Calu3 (cell line): ENCODE data around the gene SMURF1. TPM values are rescaled to one million over a fixed set of nuclear protein-coding genes. Genes with fewer than 3 reads are reported as not detected.
A peak's percentile ranks its signal among the peaks of the same experiment; 100 is the strongest.

Source experiments
- Bru-seq: library from RNA; stranded (reverse); fragments of 400-500 nt; gene quantifications from one replicate; lab custom pipeline; 2021; lab: Mats Ljungman, UMichigan
- BruChase-seq, 2 experiments: library from RNA; stranded (reverse); fragments of 400-500 nt; gene quantifications; one replicate each; lab custom pipeline; 2021; lab: Mats Ljungman, UMichigan
- BruUV-seq: library from RNA; stranded (reverse); fragments of 400-500 nt; replicated peaks from 2 replicates; lab custom pipeline; 2021; lab: Mats Ljungman, UMichigan
- CTCF ChIA-PET: fragments of 300-600 bp; sonication (Branson Sonifier 250); formaldehyde crosslinking; loops from one replicate; lab custom pipeline; 2022; ENCODE audit warnings: antibody characterized with exemption; lab: Charles Lee
- DNase-seq: peaks from one replicate; pipeline ENCODE4 v3.0.0; 2022
- H3K27ac Mint-ChIP-seq: one replicate; pipeline ENCODE4 v1.8.0; 2022; ENCODE audit warnings: mixed read lengths; ENCODE audit not compliant: unreplicated experiment
- H3K27me3 Mint-ChIP-seq: one replicate; pipeline ENCODE4 v1.8.0; 2022; ENCODE audit warnings: mixed read lengths; ENCODE audit not compliant: unreplicated experiment
- H3K36me3 Mint-ChIP-seq: one replicate; pipeline ENCODE4 v1.8.0; 2022; ENCODE audit warnings: mild to moderate bottlenecking, moderate library complexity, mixed read lengths; ENCODE audit not compliant: insufficient read depth, unreplicated experiment
- H3K4me1 Mint-ChIP-seq: one replicate; pipeline ENCODE4 v1.8.0; 2022; ENCODE audit warnings: mild to moderate bottlenecking, low read depth, mixed read lengths; ENCODE audit not compliant: unreplicated experiment
- H3K4me3 Mint-ChIP-seq: one replicate; pipeline ENCODE4 v1.8.0; 2022; ENCODE audit warnings: mild to moderate bottlenecking, low read depth, moderate library complexity, mixed read lengths; ENCODE audit not compliant: unreplicated experiment
- H3K9me3 Mint-ChIP-seq: one replicate; pipeline ENCODE4 v1.8.0; 2022; ENCODE audit warnings: low read depth, mixed read lengths; ENCODE audit not compliant: unreplicated experiment
- intact Hi-C: fragments of 100-400 bp; cut with micrococcal nuclease; formaldehyde crosslinking; loops from one replicate; pipeline ENCODE4 v1.10.0; 2022; ENCODE audit not compliant: unreplicated experiment
- long read RNA-seq: library from polyadenylated mRNA; stranded (forward); transcript quantifications from one replicate; pipeline ENCODE4 v2.0.0, GENCODE V29; 2022
- total RNA-seq: library from RNA; stranded (reverse); gene quantifications from 2 replicates; pipeline ENCODE4 v1.2.3, GENCODE V29; 2022
- TF ChIP-seq, protein P1 (sequence below): fragments of 200-600 bp; IDR thresholded peaks from one replicate; pipeline ENCODE4 v1.8.0; 2022; ENCODE audit warnings: antibody characterized with exemption; ENCODE audit not compliant: unreplicated experiment

SMURF1 gene
- 28.2 and 29.7 TPM in 2 replicates for total RNA-seq
- percentile 93 among the genes with signal in this experiment for Bru-seq, nascent RNA
- BruChase-seq, experiment 1, labeled RNA remaining after a 6-hour chase: percentile 82 among the genes with signal in this experiment
- percentile 84 among the genes with signal in this experiment for BruChase-seq, experiment 2, labeled RNA remaining after a 2-hour chase
- long read RNA-seq, full-length matches to known transcripts: 10 of 22 reads
- long read RNA-seq, partial matches to known transcripts: 3 of 22 reads
- long read RNA-seq, other reads (novel, unspliced or antisense): 9 of 22 reads

GRCh38 chr7:99143853-99144672 lies at the start of gene SMURF1:
TSS of gene SMURF1 (minus strand) at chr7:99144108. CDS start at chr7:99143780, 328 bp downstream.
- H3K27me3 Mint-ChIP-seq: no peaks in the 10 kb centered on the region
- H3K4me3 Mint-ChIP-seq: peak within 1 kb of the TSS; percentile 85
- TSS peak; percentile 54 for BruUV-seq
- TF ChIP-seq, protein P1, sequence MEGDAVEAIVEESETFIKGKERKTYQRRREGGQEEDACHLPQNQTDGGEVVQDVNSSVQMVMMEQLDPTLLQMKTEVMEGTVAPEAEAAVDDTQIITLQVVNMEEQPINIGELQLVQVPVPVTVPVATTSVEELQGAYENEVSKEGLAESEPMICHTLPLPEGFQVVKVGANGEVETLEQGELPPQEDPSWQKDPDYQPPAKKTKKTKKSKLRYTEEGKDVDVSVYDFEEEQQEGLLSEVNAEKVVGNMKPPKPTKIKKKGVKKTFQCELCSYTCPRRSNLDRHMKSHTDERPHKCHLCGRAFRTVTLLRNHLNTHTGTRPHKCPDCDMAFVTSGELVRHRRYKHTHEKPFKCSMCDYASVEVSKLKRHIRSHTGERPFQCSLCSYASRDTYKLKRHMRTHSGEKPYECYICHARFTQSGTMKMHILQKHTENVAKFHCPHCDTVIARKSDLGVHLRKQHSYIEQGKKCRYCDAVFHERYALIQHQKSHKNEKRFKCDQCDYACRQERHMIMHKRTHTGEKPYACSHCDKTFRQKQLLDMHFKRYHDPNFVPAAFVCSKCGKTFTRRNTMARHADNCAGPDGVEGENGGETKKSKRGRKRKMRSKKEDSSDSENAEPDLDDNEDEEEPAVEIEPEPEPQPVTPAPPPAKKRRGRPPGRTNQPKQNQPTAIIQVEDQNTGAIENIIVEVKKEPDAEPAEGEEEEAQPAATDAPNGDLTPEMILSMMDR: no peak
- H3K4me1 Mint-ChIP-seq: peaks cover 7% of the 10 kb centered on the region
- intact Hi-C loops: loop anchor here (5.0 kb wide), 1 partner anchor 68 kb away; no protein-coding TSS in a partner anchor
- CTCF ChIA-PET: interaction anchor here (0.6 kb wide), 1 partner anchor 16 kb away, joined by 3 read pairs; no protein-coding TSS in a partner anchor
- H3K27ac Mint-ChIP-seq: peak within 1 kb of the TSS; percentile 86
- DNase-seq: peak; percentile 71
- peaks cover 39% of the 10 kb centered on the region for H3K36me3 Mint-ChIP-seq
- no peaks in the 10 kb centered on the region for H3K9me3 Mint-ChIP-seq

DNA sequence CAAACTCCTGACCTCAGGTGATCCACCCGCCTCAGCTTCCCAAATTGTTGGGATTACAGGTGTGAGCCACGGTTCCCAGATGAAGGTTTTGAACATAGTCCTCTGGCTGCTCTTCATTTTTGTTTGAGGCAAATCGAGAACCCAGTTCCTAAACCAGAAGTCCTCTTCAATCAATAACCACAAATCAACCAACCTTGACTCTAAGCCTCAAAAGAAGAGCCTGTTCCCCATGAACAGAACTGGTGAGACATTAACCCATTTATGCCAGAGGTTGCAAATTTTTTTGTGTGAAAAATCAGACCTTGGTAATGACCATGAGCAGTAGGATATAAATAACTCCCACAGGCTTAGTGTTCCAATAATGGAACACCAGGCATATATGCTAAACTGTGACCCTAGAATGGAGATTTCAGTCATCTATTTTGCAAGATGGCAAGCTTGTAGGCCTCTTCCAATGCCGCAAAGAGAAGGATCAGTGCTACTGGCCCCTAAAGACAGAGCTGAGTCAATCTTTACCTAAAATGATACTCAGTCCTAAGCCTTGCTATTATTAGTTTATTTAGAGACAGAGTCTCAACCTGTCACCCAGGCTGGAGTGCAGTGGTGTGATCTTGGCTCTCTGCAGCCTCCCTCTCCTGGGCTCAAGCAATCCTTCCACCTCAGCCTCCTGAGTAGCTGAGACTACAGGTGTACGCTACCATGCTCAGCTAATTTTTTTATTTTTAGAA lies 48.1 kb upstream of the SMURF1 start:
- intact Hi-C loops: no loop called here

GRCh38 chr7:99190359-99191009 lies 46.6 kb upstream of the SMURF1 start:
- intact Hi-C loops: no loop called here
- TF ChIP-seq, protein P1: no peak
- H3K4me3 Mint-ChIP-seq: no peak overlapping the region
- CTCF ChIA-PET: interaction anchor here (0.7 kb wide), 1 partner anchor 116 kb away, joined by 3 read pairs; no protein-coding TSS in a partner anchor
- H3K27ac Mint-ChIP-seq: no peak overlapping the region
- DNase-seq: no peak
- H3K36me3 Mint-ChIP-seq: no peaks in the 10 kb centered on the region
- H3K27me3 Mint-ChIP-seq: no peaks in the 10 kb centered on the region
- H3K9me3 Mint-ChIP-seq: no peaks in the 10 kb centered on the region
- BruUV-seq: no TSS peak
- no peaks in the 10 kb centered on the region for H3K4me1 Mint-ChIP-seq

More for the DNA sequence above, 48.1 kb upstream of the SMURF1 start:
- DNase-seq: no peak
- no peaks in the 10 kb centered on the region for H3K36me3 Mint-ChIP-seq
- CTCF ChIA-PET: no interaction called here
- H3K27ac Mint-ChIP-seq: no peak overlapping the region
- no peaks in the 10 kb centered on the region for H3K27me3 Mint-ChIP-seq
- TF ChIP-seq, protein P1: no peak
- no peak overlapping the region for H3K4me3 Mint-ChIP-seq
- no TSS peak for BruUV-seq
- H3K4me1 Mint-ChIP-seq: no peaks in the 10 kb centered on the region
- H3K9me3 Mint-ChIP-seq: no peaks in the 10 kb centered on the region

GRCh38 chr7:99189222-99189621 lies 45.3 kb upstream of the SMURF1 start:
- TF ChIP-seq, protein P1: no peak
- no TSS peak for BruUV-seq
- Mint-ChIP-seq H3K4me1 (no peaks in the 10 kb centered on the region), H3K27ac (no peak overlapping the region), H3K27me3 (no peaks in the 10 kb centered on the region), H3K9me3 (no peaks in the 10 kb centered on the region), H3K4me3 (no peak overlapping the region), H3K36me3 (no peaks in the 10 kb centered on the region)
- CTCF ChIA-PET: no interaction called here
- intact Hi-C loops: no loop called here
- no peak for DNase-seq
